HG03354 (cell line): ENCODE results near the gene NUP153.

Experiments used
- ATAC-seq: cut with Tn5 transposase; IDR thresholded peaks from one replicate; pipeline ENCODE4 v1.9.1; 2021; ENCODE audit warnings: mild to moderate bottlenecking; ENCODE audit not compliant: unreplicated experiment, poor library complexity, severe bottlenecking

The NUP153 gene

DNA sequence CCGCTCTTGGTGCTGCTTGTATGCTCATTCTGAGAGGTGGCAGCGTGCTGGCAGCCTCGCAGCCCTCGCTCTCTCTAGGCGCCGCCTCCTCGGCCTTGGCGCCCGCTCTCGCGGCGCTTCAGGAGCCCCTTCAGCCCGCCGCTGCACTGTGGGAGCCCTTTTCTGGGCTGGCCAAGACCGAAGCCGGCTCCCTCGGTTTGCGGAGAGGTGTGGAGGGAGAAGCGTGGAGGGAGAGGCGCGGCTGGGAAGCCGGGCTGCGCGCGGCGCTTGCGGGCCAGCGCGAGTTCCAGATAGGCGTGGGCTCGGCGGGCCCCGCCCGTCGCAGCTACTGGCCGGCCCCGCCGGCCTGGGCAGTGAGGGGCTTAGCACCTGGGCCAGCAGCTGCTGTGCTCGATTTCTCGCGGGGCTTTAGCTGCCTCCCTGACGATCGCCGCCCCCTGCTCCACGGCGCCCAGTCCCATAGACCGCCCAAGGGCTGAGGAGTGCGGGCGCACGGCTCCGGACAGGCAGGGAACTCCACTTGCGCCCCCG lies 126.1 kb downstream of the NUP153 start:
- no peak for ATAC-seq

DNA sequence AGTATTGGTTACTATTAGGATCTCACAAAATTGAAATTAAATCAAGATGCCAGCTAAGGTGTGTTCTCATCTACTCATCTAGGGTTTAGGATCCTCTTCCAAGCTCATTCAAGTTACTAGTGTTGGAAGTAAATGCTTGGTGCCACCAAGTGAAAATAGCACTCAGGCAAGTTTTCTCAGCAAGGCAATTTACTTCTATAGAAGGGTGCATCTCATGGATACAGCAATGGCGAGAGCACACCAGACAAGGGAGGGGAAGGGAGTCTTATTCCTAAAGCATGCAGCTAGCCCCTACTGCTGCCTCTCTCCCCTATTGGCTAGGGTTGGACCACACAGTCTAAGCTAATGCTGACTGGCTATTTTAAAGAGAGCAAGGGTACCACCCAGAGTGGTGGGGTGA lies 129.7 kb downstream of the NUP153 start:
- no peak for ATAC-seq

DNA sequence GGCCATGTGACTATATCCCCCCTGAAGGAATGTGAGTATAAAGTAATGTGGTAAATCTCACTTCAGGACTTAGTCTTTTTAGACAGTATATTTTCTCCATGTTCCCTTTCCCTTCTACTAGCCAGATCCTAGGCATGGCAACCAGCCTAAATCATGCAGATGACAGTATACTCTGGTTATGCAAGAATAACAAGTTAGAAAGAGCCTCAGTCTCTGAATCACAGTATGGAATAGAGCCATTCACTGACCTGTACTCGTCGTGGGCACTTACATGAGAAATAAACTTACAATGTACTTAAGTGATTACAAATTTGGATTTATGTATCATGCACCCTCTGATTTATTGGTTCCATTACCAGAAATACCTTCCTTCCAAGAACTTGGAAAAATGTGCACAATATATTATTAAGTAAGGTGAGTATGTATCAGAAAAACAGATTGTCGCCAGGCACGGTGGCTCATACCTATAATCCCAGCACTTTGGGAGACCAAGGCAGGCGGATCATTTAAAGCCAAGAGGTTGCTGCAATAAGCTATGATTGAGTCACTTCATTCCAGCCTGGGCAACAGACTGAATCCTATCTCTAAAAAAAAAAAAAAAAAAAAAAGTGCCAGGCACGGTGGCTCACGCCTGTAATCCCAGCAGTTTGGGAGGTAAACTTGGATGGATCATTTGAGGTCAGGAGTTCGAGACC lies 131.7 kb downstream of the NUP153 start:
- no peak for ATAC-seq

DNA sequence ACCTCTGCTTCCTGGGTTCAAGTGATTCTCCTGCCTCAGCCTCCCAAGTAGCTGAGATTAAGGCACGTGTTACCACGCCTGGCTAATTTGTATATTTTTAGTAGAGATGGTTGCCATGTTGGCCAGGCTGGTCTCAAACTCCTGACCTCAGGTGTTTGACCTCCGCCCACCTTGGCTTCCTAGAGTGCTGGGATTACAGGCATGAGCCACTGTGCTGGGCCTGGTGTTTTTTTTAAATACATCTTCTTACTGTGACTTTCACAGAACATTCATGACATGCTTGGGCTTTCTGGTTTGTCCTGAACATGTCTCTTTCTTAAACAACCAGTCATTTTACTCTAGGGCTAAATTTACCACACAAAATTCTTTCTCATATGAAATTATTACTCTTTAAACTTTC lies 141.3 kb downstream of the NUP153 start:
- no peak for ATAC-seq
